Keratinocyte (primary cell): Measurements from ENCODE around the gene ANKRD6.
"Not testable (repeated sequence)": the region's sequence is repeated elsewhere in the genome, so short reads cannot be mapped to it uniquely, and the experiment has no call there.

ENCODE experiments used
- CTCF ChIP-seq, 3 experiments: IDR thresholded peaks in 1 of 3; conservative IDR thresholded peaks in 1 of 3; optimal IDR thresholded peaks in 1 of 3; 2 replicates in 2 of 3; 3 replicates in 1 of 3; pipeline versions ENCODE3 to v1.5.1; 2011; ENCODE audit warnings: low read length in 3 of 3, mild to moderate bottlenecking in 3 of 3, moderate library complexity in 2 of 3, control low read depth in 1 of 3, inconsistent platforms in 1 of 3; ENCODE audit not compliant: insufficient read depth in 2 of 3; ENCODE audit errors: extremely low read depth in 1 of 3
- EZH2 ChIP-seq: IDR thresholded peaks from one replicate; pipeline ENCODE4 v1.6.1; 2012; ENCODE audit warnings: inconsistent platforms, mild to moderate bottlenecking, low read length, moderate library complexity

GRCh38 chr6:89397884-89398283 is 35.1 kb upstream of the ANKRD6 start:
- TF ChIP-seq CTCF (optimal IDR thresholded peaks at IDR 0.05 in 1 of 3, IDR thresholded peaks at IDR 0.05 in 1 of 3, conservative IDR thresholded peaks at IDR 0.05 in 1 of 3; ENCODE audit: extremely low read depth in 1 of 3, insufficient read depth in 2 of 3, low read length in 3 of 3); EZH2: not testable (repeated sequence)
